DMS53 treated with DMSO at 0.1 percent for 48 hours (cell line): ENCODE measurements around the gene KRTAP3-3.

ENCODE experiments used
- DNase-seq: peaks from one replicate; lab custom pipeline; 2025; ENCODE audit not compliant: unreplicated experiment; lab: John Stamatoyannopoulos, UW

The KRTAP3-3 gene

DNA sequence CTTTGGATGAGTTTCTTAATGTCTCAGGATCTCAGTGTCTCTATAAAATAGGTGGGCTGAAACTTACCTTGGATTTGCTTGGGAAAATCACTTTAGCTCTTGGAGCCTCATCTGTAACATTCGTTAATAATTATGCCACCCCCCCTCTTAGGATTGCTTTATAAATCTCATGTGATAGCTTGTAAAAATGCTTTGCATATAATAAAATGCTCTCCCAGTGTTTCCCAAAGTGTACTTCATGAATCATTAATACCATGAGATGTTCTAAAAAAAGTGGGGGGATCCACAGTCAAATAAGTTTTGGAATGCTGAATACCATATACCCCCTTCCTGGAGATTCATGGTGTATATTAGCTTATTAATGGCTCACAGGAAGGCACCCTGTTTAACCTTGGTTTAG is 32.4 kb downstream of the KRTAP3-3 start:
- DNase-seq, result no peak

DNA sequence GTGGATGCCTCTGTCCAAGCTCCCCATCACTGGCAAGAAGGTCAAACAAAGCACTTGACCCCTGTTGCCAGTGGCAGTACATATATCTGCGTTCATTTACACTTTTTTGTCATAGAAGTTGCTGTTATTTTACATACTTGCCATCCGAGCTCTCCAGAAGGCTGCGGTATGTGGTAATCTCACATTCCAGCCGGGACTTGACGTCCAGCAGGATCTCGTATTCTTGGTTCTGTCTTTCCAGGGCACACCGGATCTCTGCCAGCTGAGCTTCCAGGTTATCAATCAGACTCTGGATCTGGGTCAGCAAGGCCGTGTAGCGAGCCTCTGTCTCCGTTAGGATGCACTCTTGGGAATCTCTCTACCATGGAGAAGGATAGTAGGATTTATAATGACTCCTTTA is 33.8 kb downstream of the KRTAP3-3 start:
- no peak for DNase-seq

DNA sequence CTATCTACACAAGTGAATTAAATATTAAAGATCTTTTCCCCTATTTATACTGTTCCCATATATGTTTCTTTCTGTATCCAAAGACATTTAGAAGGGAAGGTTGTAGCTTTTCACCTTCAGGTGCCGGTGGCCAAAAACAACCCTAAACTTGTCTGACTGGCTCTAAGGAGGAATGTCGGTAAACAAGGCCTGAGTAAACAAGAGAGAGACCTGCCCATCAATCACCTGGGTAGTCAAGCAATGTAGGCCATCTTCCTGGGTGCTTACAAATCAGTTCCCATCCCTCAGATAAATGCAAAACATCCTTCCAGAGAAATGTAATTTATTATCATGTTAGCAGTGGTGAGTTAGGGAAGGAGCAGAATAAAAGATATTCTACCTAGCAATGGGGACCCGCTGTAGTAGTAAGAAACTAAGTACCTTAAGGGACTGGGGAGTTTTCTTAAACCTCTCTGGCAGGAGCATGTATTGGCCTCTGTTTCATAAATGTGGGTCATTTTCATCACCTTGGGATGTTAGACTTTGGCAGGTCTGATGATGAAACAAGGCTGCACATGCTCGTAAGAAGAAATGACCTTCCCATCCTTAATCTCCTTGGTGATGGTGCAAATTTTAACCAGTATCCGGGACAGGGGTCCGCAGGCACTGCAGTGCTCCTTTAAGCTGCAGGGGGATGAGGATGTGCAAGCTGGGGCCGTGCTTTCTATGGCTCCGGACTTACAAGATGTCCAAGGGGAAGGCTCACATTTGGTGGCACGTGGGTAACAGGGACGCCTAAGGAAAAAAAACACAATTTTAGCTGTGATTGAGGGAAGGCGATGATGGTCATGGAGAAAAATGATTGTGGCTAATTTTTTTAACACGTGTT is 35.6 kb downstream of the KRTAP3-3 start:
- DNase-seq, result peak; percentile 54

DNA sequence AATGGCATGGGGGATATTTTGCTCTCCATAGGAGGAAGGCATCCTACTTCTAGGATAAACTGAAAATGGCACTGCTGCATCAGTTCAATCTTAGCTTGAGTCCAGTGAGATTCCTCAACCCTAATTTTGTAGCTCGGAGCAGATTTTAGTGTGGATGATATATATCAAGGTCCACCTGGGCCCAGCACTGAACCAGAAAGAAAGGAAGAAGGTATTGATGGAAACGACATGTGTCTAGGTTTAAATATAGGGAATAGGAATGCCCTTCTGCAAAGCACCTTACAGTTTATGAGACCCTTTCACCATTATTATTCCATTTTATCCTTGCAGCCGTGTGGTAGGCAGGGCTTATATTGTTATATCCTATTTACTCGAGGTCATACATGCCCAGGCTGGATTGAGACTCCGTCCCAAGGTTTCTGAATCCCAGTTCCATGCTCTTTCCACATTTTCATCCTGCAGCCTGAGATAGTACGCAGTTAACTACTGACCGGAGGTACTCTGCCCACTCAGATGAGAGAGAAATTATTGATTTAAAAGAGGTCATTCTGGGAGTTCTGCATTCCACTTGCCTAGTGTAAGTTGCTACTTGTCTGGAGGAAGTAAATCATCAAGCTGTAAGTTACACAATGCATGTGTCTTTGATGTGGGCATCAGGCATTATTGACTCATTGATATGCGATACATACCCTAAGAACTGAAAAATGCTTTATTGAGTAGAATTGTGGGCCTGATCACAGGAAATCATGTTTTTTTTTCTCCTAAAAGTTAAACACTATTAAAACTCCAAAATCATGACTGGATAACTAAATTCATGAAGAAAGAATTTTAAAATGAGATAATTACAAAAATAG is 37.3 kb downstream of the KRTAP3-3 start:
- peak; percentile 81 for DNase-seq

DNA sequence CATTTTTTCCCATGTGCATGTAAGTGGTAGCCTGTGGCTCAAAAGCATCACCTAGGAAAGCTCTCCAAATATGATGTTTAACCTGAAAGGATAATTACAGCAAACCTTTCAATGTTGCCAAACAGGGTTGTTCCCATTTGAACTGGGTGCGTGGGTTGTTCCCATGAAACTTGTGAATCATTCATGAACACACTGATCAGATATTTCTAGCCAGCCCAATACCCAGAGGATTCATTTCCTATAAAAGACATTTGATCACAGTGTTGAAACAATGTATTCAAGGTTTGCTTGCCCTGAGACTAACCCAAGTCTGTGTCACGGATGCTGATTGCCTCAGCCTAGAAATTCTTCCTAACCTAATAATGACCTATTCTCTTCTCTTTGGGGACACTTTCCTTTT is 40.1 kb downstream of the KRTAP3-3 start:
- no peak for DNase-seq

DNA sequence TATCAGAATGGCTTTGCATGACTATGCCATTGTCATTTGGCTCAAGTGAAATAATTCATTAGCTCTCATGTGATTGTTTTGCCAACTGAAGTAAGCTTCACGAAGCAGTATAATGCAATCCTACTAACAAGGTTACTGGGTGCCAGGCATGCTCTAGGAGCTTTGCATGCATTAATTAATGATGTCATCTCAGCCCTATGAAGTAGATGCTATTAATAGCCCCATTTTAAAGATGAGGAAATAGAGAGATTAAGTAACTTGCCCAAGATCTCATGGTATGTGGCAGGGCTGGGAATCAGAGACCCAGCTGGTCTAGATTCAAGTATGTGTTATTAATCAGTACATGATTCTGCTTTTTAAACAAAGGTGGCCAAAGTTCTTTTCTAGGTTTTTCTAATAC is 41.3 kb downstream of the KRTAP3-3 start:
- no peak for DNase-seq

DNA sequence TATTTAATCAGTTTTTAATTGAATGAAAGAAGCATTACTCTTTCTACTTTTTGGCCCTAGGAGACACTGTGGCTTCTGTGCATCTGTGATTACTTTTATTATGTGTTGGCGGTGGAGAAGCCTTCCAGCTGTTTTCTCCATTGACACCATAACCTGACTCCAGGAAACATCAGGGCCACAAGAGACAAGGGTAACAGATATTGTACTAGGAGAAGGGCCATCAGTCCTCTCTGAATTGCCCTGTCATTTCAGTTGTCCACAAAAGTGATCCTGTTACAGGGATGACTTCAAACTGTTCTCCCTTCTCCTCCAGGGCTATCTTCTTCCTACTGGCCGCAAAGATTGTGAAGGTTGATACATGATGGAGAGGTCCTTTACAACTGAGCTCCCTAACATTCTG is 41.8 kb downstream of the KRTAP3-3 start:
- no peak for DNase-seq

DNA sequence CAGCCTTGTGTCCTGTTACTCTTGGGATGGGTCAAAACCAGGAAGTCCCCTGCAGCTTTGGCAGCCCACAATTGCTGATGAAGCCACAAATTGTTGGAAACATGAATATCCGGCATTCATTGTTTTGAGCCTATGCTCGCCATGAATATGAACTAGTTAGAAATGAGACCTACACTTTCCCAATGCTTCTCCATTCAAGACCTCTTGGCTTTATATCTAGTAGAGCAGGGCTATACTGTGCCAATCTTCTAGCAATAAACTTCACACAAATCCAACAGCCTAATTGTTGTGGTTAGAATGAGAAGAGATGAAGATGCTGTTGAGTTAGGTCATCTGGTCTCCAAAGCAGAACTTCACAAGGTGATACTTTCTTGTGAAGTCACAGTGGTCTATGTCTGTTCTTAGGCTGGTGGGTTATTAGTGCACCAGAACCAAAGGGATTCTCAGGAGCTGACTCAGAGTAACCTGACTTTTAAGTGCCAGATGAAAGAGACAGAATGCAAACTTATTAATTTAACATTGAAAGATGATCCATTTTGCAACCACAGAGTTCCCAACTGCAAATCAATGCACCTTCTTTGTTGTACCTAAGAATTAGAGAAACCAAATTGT is 42.8 kb downstream of the KRTAP3-3 start:
- no peak for DNase-seq

DNA sequence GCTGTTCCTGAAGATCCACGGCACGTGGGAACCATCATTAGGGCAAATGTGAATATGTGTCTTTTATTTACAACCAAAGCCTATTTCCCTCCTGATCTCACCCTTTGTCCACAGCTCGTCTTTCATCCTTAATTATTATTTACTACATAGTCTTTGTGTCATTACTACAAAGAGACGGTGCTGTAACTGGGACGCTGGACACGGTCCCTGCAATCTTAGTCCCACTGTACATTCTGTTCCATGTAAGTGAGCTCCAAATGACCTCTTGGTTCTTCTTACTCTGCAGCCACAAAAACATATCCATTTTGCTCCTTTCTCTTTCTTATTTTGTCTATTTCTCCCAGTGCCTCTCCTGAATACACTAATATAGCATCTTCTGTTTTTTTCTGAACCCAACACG is 43.8 kb downstream of the KRTAP3-3 start:
- DNase-seq, result no peak

DNA sequence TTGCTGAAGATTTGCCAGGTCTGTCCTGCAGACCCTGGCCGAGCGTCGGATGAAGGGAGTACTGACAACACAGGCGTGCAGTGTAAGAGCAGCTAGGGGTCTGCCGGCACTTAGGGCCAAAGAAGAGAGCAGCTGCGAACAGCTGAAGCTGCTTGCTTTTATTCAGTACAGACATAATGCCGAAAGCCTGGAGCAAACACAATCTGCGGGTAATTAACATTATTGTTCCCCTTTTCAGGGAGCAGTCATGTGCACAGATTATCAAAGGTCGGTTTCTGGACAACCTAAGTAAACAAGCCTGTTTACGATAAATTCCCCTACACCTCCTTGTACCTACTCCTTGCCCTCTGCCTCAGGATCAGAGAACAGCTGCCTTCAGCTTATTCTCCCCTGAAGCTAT is 44.5 kb downstream of the KRTAP3-3 start:
- DNase-seq, result no peak

DNA sequence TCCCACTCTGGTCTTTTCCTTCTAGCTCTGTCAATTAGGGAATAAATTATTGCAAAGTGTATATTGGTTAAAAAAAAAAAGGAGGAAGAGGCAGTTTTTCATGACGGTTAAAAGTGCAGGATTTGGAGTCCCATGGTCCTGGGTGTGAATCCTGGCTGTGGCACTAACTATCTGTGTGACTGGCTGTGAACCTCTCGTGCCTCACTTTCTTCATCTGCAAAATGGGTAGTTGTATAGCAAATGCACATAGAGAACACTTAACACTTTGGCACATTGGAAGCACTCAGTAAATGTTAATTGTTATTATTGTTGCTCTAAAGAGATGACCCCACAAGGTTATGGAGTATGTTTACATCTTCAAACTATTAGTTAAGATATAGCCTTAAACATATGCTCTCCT is 46.0 kb downstream of the KRTAP3-3 start:
- no peak for DNase-seq

DNA sequence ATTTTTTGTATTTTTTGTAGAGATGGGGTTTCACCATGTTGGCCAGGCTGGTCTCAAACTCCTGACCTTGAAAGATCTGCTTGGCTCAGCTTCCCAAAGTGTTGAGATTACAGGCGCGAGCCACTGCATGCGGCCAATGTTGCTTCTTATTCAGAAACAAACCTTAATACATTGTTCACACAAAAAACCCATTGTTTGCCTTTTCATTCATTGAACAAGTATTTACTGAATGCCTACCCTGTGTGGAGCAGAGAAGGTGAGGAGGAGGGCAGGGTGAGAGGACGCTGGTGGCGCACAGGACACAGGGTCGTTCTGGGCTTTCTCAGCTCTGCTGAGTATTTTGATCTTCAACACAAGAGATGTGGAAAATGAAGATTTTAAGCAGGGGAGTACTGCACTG is 48.5 kb downstream of the KRTAP3-3 start:
- no peak for DNase-seq

DNA sequence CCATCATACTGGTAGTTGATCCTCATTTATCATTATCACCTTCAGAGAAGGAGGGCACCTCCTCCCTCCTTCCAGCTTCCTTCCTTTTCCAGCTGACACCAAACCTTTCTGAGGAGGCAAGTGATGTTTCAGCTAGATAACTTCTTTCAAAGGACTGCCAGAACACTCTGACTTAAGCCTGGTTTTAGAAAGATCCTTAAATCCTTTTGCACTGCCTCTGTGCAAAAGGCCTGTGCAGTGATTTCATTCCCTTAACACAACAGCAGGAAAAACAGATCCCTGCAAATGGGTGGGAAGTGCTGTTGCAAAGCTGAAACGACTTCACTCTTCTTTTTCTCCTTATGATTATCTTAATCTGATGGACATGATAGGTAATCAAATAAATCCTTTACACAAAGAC is 49.4 kb downstream of the KRTAP3-3 start:
- DNase-seq, result no peak
